Spleen (tissue), 11 donors: ENCODE results near the gene NPLOC4. TPM values are rescaled to one million over a fixed set of nuclear protein-coding genes. Genes with fewer than 3 reads are reported as not detected.
A peak's percentile ranks its signal among the peaks of the same experiment; 100 is the strongest.

Source experiments
- DNase-seq: peaks from one replicate; pipeline ENCODE4 v3.0.0-alpha.2; 2020
- H3K27ac ChIP-seq, 8 donors: fragments of 200-600 bp; sonication (generic) in 7 of 8; 1 replicate in 4 of 8; 2 replicates in 4 of 8; pipeline versions ENCODE4 v1.5.0 to v1.8.0; 2016 to 2021; ENCODE audit warnings: inconsistent platforms in 4 of 8, mild to moderate bottlenecking in 4 of 8, moderate library complexity in 1 of 8
- H3K27me3 ChIP-seq, 7 donors: fragments of 200-600 bp; sonication (generic) in 6 of 7; replicated peaks in 1 of 7; 1 replicate in 4 of 7; 2 replicates in 3 of 7; pipeline versions ENCODE4 v1.5.0 to v1.8.0; 2016 to 2021; ENCODE audit warnings: inconsistent platforms in 3 of 7, mild to moderate bottlenecking in 1 of 7
- H3K36me3 ChIP-seq, 6 donors: fragments of 200-600 bp; sonication (generic) in 5 of 6; 1 replicate in 4 of 6; 2 replicates in 2 of 6; pipeline versions ENCODE4 v1.5.0 to v1.8.0; 2016 to 2021; ENCODE audit warnings: inconsistent platforms in 2 of 6
- H3K4me1 ChIP-seq, 6 donors: fragments of 200-600 bp; sonication (generic) in 5 of 6; 1 replicate in 3 of 6; 2 replicates in 3 of 6; pipeline versions ENCODE4 v1.5.0 to v1.8.0; 2016 to 2021; ENCODE audit warnings: inconsistent platforms in 3 of 6
- H3K4me3 ChIP-seq, 8 donors: fragments of 200-600 bp; sonication (generic) in 7 of 8; 1 replicate in 4 of 8; 2 replicates in 4 of 8; pipeline versions ENCODE4 v1.5.0 to v1.8.0; 2016 to 2021; ENCODE audit warnings: inconsistent platforms in 4 of 8, mild to moderate bottlenecking in 4 of 8, moderate library complexity in 2 of 8
- H3K9me3 ChIP-seq, 8 donors: fragments of 200-600 bp; sonication (generic) in 7 of 8; 1 replicate in 4 of 8; 2 replicates in 4 of 8; pipeline versions ENCODE4 v1.5.0 to v1.8.0; 2016 to 2021; ENCODE audit warnings: inconsistent platforms in 4 of 8
- POLR2A ChIP-seq, 3 donors: fragments of 450-650 bp; IDR thresholded peaks; one replicate each; pipeline ENCODE4 v1.5.1; 2017; ENCODE audit warnings: antibody characterized with exemption in 3 of 3, mild to moderate bottlenecking in 1 of 3
- POLR2AphosphoS5 ChIP-seq, 3 donors: sonication (generic); formaldehyde crosslinking; IDR thresholded peaks; one replicate each; pipeline ENCODE4 v1.5.1; 2017; ENCODE audit warnings: antibody characterized with exemption in 3 of 3
- WGBS, 5 donors: extraction: QIAGEN DNeasy Blood & Tissue Kit in 3 of 5; methylation state at CpG; one replicate each; pipeline versions ENCODE4 v1.1.5 to v1.1.7; 2013 to 2018; 5-methylcytosine and 5-hydroxymethylcytosine counted together
- intact Hi-C: fragments of 100-400 bp; cut with DNase I; formaldehyde crosslinking; loops from one replicate; pipeline ENCODE4 v1.15.0; 2023; ENCODE audit warnings: low total_unique reads
- polyA plus RNA-seq, 3 donors: library from polyadenylated mRNA; stranded (reverse); fragments of 200-250 nt; gene quantifications; one replicate each; pipeline ENCODE4 v1.2.1, GENCODE V29; 2013
- total RNA-seq, 7 donors: library from RNA; depleted of rRNA in 3 of 7; stranded (reverse); fragments of >200 nt in 3 of 7; fragmentation: NEBNext Ultra II Directional in 4 of 7; extraction: Animal tissue kit (Norgen Biotek cat#: 25700) in 4 of 7; gene quantifications; one replicate each; pipeline versions ENCODE4 v1.1.0 to v1.2.1, GENCODE V29; 2016 to 2021
- TF ChIP-seq, protein P1 (sequence below), 11 experiments: fragments of 200-600 bp in 7 of 11; fragments of 450-650 bp in 4 of 11; sonication (generic) in 4 of 11; IDR thresholded peaks in 8 of 11; conservative IDR thresholded peaks in 3 of 11; 1 replicate in 7 of 11; 2 replicates in 4 of 11; pipeline versions ENCODE4 v1.4.0 to v1.8.0; 2016 to 2021; ENCODE audit warnings: antibody characterized with exemption in 11 of 11, inconsistent platforms in 4 of 11, mild to moderate bottlenecking in 1 of 11
- donor health status: healthy with polysubstance abuse.
- donor health status: DM: no; HTN: no; CAD: no; lungs with moderate emphysema.
- donor health status: DM: no; HTN: no; CAD: no.
- donor health status: Bipolar disorder and iron deficiency.
- donor health status: healthy.
- donor health status: DM: no; HTN: no; CAD: no.
- donor health status: DM: yes; HTN: yes; CAD: no.

The NPLOC4 gene
- total and polyA plus RNA-seq, 10 donors = 19.3 to 130 (median 81.3) TPM

GRCh38 chr17:81544281-81544974 is 92.5 kb downstream of the NPLOC4 start:
- no peaks in the 10 kb centered on the region for H3K9me3 ChIP-seq
- H3K27ac ChIP-seq = no peak overlapping the region
- no peak overlapping the region for H3K4me3 ChIP-seq
- intact Hi-C loops = no loop called here
- DNase-seq = no peak
- no peaks in the 10 kb centered on the region for H3K27me3 ChIP-seq
- peaks cover 0 to 18% (median 7%) of the 10 kb centered on the region in 6 donors for H3K4me1 ChIP-seq
- peaks cover 4 to 98% (median 90%) of the 10 kb centered on the region in 6 donors for H3K36me3 ChIP-seq
- no peak for TF ChIP-seq POLR2AphosphoS5 (IDR thresholded peaks at IDR 0.05)
- no peak for TF ChIP-seq POLR2A (IDR thresholded peaks at IDR 0.05)
- TF ChIP-seq, protein P1, sequence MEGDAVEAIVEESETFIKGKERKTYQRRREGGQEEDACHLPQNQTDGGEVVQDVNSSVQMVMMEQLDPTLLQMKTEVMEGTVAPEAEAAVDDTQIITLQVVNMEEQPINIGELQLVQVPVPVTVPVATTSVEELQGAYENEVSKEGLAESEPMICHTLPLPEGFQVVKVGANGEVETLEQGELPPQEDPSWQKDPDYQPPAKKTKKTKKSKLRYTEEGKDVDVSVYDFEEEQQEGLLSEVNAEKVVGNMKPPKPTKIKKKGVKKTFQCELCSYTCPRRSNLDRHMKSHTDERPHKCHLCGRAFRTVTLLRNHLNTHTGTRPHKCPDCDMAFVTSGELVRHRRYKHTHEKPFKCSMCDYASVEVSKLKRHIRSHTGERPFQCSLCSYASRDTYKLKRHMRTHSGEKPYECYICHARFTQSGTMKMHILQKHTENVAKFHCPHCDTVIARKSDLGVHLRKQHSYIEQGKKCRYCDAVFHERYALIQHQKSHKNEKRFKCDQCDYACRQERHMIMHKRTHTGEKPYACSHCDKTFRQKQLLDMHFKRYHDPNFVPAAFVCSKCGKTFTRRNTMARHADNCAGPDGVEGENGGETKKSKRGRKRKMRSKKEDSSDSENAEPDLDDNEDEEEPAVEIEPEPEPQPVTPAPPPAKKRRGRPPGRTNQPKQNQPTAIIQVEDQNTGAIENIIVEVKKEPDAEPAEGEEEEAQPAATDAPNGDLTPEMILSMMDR (IDR thresholded peaks at IDR 0.05 in 8 of 11, conservative IDR thresholded peaks at IDR 0.05 in 3 of 11) = no peak
- WGBS, 5 donors = 90 to 98% (median 95%) methylated on average over 8 to 16 of the region's 16 CpGs

DNA sequence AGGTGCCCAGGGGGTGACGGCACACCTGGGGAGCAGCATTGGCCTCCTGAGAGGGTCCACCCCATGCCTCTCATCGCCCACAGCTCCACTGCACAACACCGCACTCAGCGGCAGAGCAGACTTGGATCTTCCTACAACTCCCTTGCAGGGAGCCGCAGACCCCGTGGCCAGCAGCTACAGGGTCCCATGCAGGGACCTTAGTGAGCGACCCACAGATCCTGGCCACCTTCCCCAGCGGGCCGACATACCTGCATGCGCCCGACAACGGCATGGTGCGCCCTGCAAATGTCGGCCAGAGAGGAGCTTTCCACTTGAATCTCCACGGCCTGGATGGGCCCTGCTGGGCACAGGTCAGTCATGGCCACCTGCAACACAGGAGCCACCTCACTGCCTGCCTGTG is 93.2 kb downstream of the NPLOC4 start:
- H3K27ac ChIP-seq = no peak overlapping the region
- peaks cover 4 to 98% (median 94%) of the 10 kb centered on the region in 6 donors for H3K36me3 ChIP-seq
- 92 to 100% (median 98%) methylated on average over 11 to 15 of the region's 15 CpGs for WGBS, 5 donors
- no peak for DNase-seq
- H3K27me3 ChIP-seq = no peaks in the 10 kb centered on the region
- no peak overlapping the region for H3K4me3 ChIP-seq
- H3K9me3 ChIP-seq = no peaks in the 10 kb centered on the region
- peak in 1 of 3 donors; percentile 45 for TF ChIP-seq POLR2AphosphoS5 (IDR thresholded peaks at IDR 0.05)
- TF ChIP-seq POLR2A (IDR thresholded peaks at IDR 0.05) = no peak
- peaks cover 0 to 12% (median 2%) of the 10 kb centered on the region in 6 donors for H3K4me1 ChIP-seq
- intact Hi-C loops = no loop called here

- intact Hi-C loops = no loop called here
- Histone ChIP-seq H3K36me3 (peaks cover 4 to 98% (median 95%) of the 10 kb centered on the region in 6 donors), H3K4me3 (no peak overlapping the region), H3K4me1 (peaks cover 0 to 9% (median 0%) of the 10 kb centered on the region in 6 donors), H3K27ac (no peak overlapping the region), H3K27me3 (peaks cover 0 to 1% (median 0%) of the 10 kb centered on the region in 7 donors), H3K9me3 (no peaks in the 10 kb centered on the region)
- WGBS, 5 donors = 95 to 98% (median 96%) methylated on average over 14 of the region's 14 CpGs
- no peak for DNase-seq
- TF ChIP-seq, protein P1 (IDR thresholded peaks at IDR 0.05 in 8 of 11, conservative IDR thresholded peaks at IDR 0.05 in 3 of 11) = no peak
- TF ChIP-seq POLR2AphosphoS5 (IDR thresholded peaks at IDR 0.05) (no peak), POLR2A (IDR thresholded peaks at IDR 0.05) (no peak)
These were observed 93.6 kb downstream of the NPLOC4 start for GRCh38 chr17:81543339-81543675.

GRCh38 chr17:81542431-81543338 is 94.2 kb downstream of the NPLOC4 start:
- H3K27ac ChIP-seq = no peak overlapping the region
- WGBS, 5 donors = 91 to 94% (median 91%) methylated on average over 9 to 15 of the region's 15 CpGs
- H3K27me3 ChIP-seq = peaks cover 0 to 7% (median 1%) of the 10 kb centered on the region in 7 donors
- peaks cover 1 to 9% (median 4%) of the 10 kb centered on the region in 6 donors for H3K4me1 ChIP-seq
- H3K4me3 ChIP-seq = no peak overlapping the region
- no peaks in the 10 kb centered on the region for H3K9me3 ChIP-seq
- H3K36me3 ChIP-seq = peaks cover 4 to 96% (median 93%) of the 10 kb centered on the region in 6 donors
- DNase-seq = no peak
- intact Hi-C loops = no loop called here
- TF ChIP-seq, protein P1 (IDR thresholded peaks at IDR 0.05 in 8 of 11, conservative IDR thresholded peaks at IDR 0.05 in 3 of 11) = no peak
- peak in 1 of 3 donors; percentile 35 for TF ChIP-seq POLR2AphosphoS5 (IDR thresholded peaks at IDR 0.05)
